HG02884 (cell line): ENCODE data around the gene CCT7.

Experiments
- ATAC-seq: cut with Tn5 transposase; IDR thresholded peaks from one replicate; pipeline ENCODE4 v1.9.1; 2021; ENCODE audit warnings: mild to moderate bottlenecking, moderate library complexity; ENCODE audit not compliant: unreplicated experiment

The CCT7 gene

DNA sequence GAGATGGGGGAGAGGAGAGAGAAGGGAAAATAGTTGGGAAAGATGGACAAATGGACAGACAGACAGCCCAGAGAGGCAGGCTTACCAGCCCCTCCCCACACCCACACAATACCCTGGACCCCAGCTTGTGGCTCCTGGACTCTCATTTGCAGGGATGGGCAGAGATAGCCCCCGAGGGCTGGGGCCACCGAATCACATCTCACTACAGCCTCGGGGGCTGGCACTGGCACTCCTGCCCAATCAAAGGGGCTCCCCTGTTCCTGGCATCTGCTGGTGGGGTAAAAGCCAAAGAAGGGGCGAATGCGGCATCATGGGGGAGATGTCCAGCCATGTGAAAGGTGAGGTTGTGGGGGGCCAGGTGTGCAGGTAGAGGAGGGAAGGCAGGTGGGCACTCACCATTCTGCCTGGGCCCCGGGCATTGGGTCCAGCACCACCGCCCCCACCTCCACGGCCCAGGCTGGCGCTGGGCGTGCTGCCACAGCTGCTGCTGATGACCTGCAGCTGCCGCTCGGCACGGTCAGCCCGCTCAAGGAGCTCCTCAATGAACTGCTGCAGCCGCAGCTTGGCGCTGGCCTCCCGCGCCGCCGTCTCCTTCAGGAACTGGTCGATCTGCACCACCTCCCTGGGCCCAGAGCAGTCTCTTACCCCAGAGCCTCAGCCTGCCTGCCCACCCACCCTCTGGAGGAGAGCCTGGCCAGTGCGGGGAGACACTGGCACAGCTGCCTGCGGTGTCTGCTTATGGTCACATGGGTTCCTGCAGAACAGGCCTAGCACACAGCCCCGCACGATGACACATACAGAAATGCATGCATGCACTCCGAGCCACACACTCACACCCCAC, 32.2 kb downstream of the CCT7 start:
- no peak for ATAC-seq

DNA sequence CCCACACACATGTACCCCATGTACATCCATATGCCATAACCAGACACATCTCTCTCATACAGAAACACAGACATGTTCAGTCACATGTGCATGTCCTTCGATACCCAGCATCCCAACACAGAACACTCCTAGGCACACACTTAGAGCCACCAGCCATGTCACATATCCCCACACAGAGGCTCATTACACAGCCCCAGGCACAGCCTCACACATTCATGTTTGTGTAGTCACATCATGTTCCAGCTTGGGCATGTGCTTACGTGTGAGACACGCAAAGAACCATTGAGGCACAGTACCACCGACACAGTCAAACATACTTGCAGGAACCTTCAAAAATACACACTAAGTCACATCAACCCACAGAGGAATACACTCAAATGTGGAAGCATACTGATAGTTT, 32.9 kb downstream of the CCT7 start:
- no peak for ATAC-seq

DNA sequence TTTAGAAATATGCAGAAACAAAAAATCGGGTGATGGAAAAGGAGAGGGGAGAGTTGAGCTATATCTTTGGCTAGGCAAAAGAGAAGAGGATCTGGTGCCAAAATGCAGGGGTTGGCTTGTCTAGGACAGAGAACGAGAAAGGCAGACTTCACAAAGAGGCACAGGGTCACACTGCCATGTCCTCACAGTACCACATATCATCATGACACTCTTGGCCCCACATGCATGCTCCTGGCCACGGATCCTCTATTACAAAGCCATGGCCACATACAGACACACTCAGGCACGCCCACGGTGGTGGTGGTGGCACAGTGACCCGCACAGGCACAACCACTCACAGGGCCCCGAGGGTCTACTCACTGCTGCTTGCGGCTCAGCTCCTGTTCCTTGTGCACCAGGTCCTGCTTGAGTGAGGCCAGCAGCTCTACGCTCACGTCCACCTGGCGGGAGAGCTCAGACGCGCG, 34.3 kb downstream of the CCT7 start:
- no peak for ATAC-seq

DNA sequence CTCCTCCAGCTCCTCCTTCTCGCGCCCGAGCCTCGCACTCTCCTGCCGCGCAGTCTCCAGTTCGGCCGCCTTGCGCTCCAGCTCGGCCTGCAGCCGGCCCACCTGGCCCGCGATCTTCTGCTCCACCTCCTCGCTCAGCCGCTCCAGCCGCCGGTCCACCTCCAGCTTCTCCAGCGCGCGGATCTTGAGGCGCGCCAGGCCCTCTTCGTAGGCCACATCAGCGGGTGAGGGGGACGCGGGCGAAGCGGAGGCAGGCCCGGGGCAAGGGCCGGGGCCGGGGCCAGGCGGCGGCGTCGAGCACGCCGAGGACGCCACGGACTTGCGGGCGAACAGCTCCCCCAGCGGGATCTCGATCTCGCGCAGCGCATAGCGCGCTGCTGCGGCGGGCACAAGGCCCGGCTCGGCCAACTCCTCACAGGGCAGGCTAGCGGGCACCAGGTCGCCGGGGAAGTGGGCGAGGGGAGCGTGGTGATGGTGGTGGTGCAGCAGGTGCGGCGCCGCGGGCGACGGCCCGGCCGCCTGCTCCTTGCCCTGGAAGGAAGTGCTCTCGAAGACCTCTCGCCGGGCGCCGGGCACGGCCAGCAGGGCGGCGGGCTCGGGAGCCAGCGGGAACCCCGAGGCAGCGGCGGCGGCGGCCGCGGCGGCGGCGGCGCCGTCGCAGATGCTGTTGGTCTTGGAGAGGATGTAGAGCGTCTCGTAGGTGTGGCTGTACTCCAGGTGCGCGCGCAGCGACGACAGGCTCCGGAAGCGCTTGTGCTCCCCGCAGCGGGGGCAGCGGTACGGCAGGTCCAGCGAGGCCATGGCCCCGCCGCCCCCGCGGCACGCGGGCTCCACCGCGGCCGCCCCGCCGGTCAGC, 35.0 kb downstream of the CCT7 start:
- ATAC-seq: peak; percentile 92

DNA sequence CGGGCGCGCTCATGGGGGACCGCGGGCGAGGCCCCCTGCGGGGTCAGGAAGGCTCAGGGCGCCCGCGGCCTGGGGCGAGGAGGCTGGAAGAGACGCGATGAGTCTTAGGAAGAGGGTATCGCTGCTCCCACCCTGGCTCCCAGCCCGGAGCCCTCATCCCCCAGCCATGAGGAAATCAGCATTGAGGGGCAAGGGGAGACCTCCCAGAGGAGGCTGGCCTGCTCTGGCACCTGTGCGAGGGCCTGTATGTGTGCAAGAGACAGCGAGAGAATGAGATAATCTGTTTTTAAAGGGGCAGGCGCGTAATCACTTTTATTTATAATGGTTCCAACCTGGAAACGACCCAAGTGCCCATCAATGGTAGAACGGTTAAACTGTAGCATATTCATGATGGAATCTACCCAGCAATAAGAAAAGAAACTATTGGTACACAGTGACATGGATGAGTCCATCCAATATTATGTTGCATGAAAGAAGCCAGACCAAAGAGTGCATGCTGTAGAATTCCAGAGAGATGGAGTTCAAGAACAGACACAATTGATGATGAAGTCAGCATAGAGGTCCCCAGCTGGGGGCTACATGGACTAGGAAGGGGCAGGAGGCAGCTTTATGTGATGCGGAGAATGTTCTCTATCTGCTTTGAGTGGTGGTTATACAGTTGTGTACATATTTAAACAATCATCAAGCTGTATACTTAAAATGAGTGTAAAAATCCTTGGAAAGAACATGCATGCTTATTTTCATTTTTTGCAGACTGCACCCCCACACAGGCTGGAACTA, 35.8 kb downstream of the CCT7 start:
- peak; percentile 35 for ATAC-seq

DNA sequence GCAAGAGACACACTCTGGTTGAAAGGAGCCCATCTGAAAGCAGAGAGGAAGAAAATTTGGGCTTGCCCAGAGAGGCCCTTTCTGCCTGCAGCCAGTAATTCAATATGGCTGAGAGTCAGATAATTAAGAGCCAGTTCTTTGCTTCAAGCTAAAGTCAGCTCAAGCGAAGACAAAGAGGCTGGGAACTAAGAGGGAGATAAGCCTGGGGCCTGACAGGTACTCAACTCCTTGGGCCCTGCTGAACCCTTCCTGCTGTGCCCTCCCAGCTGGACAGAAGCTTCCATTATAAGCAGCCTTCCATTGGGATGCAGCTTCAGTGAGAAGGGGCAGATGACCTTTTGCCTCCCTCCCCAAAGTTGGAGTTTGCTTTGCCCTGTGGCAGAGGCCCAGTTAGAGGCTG, 38.2 kb downstream of the CCT7 start:
- ATAC-seq: no peak

DNA sequence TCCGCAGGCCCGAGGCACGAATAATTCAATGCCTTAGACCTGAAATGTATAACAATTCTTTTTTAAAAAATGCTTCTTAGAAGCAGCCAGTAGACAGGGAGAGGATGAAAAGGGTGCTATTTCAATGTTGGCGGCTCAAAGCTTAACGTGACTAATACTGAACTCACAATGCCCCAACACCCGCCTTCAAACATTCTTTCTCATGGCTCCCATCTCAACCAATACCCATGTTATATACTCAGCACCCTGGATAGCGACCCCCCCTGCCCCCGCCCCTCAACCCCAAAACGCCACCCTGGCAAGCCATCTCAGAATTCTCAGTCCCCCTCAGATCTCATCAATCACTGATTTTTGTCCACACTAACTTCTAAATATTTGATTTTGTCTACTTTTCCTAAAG, 45.7 kb downstream of the CCT7 start:
- no peak for ATAC-seq

DNA sequence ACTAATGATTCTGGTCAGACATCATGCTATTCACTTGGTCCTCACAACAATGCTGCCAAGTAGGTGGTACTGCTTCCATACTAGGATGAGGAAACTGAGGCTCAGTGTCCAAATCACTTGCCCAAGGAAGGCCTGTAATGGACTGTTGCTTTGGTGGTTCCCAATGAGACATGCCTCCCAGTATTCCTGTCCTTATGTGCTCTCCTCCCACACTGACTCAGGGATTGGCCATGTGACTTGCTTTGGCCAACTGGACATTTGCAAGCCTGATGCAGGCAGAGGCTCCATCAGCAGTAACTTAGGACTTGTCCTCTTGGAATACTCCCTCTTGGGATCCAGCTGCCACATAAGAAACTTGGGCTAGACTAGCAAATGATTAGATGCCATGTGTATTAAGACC, 47.1 kb downstream of the CCT7 start:
- ATAC-seq: no peak

DNA sequence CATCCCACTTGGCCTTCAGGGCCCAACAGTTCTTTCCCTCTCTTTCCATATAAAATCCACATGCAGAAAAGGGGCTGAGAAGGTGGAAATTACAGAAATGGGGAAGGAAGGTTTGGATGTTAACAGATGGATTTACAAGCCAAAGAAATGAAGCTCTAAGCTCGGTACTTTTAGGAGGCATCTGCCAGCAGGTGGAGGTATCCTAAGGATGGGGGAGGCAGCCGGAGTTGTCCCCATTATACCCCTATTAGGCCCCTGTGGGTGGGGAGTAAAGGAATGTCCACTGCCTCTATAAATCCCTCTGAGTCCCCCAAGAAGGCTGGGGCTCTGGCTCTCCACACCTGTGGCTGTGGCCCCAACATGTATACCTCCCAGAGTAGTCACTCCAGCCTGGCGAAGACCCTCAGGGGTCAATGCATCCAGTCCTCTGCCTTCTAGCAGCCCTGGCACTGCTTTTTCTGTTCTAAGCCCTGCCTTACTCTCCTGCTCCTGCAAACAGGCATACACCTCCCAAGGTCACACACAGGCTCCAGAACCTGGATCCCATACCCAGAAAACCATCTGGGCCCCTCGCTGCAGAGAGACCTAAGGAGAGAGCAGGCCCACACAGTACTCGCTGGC, 48.9 kb downstream of the CCT7 start:
- ATAC-seq: no peak

DNA sequence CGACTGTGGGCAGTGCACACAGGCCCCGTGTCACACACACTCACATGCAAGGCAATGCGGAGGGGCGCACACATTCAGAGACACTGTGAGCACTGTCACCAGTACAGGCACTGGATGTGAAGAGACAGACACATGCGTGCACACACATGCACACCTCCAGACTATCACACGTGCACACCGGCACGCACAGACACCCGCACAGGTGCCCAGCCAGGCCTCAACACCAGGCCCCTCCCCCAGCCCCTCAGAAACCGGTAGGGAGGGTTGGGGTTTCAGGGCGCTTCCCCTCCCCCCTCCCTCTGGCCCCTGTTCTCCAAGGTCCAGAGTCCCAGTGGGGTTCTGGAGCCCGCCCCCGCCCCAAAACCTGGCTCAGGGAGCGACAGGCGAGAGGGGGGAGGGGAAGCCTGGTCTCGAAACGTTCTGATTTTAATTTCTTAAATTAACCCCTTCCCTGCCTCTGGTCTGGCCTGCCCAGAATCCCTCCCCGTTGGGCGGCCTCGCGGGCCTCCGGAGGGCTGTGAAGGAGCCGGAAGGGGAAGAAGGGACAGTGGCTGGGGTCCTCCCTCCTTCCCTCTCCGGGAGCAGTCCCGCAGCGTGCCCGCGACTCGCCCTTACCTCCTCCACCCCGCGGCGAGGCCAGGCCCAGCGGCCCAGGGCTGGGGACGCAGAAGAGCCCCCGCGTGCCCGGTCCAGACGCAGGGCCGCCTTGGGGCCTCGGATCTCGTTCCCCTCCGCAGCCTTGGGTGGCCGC, 49.6 kb downstream of the CCT7 start:
- ATAC-seq: peak; percentile 13

DNA sequence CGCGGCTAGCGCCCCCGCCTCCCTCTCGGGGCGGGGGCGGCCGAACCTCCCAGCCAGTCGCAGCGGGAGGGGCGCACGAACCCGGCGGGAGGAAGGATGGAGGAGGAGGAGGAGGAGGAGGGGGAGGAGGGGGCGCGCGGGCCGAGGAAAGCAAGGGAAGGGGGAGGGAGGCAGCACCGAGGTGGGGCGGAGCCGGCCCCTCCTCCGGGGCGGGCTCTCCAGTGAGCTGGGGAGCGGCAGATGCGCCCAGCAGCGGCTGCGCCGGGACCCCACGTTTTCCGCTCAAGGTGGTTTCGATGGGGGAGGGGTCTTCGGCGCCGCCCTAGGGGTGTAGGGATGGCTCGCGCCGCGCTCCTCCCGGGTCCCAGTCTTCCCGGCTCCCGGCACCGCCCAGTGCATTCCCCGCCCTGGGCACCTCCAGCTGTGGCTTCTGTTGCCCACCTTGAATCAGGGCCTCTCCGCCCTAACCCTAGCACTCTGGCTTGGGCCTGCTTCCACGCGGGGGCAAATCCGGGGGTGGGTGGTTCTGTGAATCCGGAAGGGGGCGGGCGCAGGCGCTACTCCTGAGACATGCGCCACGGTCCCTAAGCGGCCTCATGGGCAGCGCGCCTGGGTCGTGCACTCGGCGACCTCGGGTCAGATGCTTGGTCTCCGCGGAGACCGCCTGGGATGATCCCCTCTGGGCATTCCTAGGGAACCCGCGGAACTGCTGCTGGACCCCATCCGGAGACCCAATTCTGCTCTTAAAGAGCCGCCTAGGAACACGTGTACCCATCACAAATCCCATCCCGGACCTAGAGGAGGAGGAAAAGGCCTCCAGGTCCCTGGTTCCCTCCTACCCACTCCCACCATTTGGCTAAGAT, 50.4 kb downstream of the CCT7 start, which contains the start of gene FBXO41:
TSS of gene FBXO41 (minus strand) at position 183 of the 863 bp plus-strand sequence. CDS start 14,848 bp downstream, outside the sequence.
- ATAC-seq: peak; percentile 62

DNA sequence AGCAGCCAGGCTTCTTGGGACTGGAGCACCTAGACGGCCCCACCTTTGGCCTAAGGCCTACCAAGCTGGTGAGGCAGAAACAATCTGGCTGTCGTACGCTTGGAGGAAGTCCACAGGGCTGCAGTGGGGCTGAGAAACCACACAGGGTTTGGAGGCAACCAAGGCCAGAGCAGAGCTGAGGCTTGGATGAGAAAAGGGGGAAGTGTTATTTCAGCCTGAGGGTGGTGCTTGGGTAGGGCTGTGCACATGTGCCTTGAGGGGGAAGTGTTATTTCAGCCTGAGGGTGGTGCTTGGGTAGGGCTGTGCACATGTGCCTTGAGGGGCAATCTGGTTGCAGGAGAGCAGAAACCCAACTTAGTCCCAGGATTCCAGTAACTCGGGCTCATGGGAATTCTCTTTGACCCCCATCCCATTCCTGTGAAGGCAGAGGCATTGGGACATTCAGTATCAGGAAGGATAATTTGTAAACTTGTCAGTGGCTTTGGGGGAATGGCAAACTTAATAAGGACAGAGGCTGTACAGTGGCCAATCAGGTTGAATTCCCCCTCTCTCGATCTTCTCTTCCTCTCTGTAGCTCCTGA, 51.1 kb downstream of the CCT7 start:
- ATAC-seq: peak; percentile 64

DNA sequence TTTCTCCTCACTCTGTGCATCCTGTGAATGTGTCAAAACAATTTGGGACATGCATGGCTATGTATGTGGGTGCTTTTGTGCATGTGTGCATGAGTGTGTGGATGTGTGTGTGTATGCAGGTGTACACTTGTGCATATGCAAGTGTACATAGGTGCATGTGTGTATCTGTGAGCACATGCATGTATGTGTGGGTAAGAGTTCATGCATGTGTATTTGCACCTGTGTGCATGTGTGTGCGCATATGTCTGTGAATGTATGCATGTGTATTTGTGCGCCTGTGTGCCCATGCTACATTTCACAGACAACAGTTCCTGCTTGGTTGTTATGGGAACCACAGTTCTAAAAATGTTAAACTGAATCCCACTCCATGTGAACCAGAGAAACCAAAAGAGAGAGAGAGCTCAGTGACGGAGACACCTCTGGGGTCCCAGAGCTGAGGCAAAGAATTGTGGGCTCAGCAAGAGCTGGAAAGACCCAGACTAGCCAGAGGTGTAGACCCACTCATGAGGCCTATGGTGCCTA, 52.1 kb downstream of the CCT7 start:
- no peak for ATAC-seq

DNA sequence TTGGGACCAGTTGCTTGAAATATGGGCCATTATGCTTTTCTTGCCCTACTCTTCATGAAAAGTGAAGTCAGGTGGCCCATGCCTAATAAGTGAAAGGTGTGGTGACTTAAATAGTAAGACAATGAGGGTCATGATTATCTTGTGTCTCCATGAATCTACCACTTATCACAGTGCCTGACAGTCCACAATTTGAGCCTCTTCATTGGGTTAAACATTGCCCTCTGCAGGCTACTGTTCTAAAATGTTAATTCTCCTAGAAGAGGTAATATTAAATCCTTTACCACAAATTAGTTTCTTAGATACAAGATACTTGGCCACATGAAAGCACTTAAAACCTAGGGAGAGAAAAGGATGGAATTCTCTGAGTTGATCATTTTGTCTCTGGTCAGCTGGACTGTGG, 55.2 kb downstream of the CCT7 start:
- no peak for ATAC-seq

DNA sequence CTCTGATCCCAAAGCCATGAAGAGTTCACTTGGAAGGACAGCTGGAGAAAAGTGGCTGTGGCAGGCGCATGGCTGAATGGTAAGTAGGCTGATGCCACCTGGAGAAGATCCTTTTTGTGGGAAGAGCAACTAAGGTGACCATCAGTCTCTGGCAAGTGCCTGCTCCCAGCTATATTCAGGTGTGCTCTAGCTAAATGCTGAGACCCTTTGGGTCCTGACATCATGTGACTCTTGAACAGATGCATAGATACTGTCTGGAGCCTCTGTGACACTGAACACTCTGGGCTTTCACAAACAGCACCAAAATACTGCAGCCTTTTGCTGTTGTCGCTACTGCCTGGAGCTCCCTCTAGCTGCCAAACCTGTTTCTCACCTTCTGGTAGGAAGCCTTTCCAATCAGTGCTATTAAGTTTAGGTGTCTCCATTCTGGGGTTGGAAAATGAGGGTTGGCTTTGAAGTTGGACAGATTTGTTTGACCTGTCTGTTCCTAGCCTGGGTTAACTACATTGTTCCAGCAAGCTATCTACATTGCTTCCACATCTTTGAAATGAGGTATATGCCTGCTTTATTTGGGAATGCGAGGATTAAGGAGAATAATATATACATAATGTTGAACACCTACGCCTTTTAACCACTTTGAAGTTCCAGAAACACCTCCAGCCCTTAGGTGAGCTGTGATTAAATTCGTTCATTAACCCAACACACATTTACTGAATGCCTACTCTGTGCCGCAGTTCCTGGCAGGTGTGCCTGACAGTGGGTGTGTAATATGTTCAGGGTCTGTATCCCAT, 56.1 kb downstream of the CCT7 start:
- ATAC-seq: no peak

DNA sequence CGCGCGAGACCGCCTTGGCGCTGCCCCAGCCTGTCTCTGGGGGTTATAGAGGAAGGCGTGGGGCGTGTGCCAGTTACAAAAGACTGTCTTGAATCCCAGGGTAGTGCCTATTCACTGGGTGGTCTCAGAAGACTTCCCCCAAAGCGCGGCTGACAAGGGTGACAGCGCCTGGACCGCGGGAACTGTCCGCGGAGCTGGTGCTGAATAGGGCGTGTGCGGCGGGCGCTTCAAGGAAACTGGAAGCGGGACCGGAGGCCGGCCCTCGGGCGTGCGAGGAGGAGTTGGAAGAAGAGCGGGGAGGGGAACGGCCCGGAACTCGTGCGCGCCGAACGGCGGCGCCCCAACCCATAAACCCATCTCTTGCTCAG, 57.0 kb downstream of the CCT7 start:
- no peak for ATAC-seq

DNA sequence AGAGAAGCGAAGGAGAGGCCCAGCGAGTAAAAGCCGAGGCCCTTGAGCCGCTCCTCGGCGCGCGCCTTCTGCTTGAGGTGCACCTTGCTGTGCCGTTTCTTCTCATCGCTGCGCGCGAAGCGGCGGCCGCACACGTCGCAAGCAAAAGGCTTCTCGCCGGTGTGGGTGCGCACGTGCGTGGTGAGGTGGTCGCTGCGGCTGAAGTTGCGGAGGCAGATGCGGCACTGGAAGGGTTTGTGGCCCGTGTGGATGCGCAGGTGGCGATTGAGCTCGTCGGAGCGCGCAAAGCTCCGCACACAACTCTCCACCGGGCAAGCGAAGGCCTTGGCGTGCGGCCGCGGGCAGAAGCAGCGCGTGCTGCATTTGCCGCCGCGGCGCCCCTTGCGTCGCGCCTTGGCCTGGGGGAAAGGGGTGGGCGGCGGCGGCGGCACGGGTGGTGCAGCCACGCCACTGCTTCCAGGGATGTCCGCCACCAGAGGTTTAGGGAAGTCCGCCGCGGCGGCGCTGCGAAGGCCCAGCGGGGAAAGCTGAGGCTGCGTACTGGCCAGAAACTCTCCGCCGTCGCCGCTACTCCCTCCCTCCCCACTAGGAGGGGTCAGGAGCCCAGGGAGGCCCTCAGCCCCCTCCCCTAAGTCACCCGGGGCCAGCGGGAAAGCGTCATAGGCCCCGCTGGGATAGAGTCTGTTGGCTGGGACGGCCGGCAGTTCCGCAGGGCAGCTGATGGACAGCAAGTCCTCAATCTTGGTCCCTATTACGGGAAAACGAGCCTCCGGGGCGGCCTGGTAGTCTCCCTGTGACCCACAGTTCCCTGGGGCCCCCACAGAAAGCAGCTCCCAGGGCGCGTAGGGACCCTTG, 57.6 kb downstream of the CCT7 start:
- ATAC-seq: no peak
